HL-60/S4 (cell line): ENCODE data around the gene ERC2.

Experiments
- in situ Hi-C: fragments of 300-500 bp; cut with MboI; formaldehyde crosslinking; loops from 2 replicates; pipeline ENCODE4 v1.14.3; 2022; ENCODE audit warnings: low sequenced_read_pairs

The ERC2 gene

GRCh38 chr3:55662683-55663082 lies 805.6 kb downstream of the ERC2 start:
- in situ Hi-C loops, result no loop called here

- in situ Hi-C loops, result no loop called here
These were observed 806.7 kb downstream of the ERC2 start for GRCh38 chr3:55661571-55661970.

- in situ Hi-C loops, result no loop called here
These were observed 807.1 kb downstream of the ERC2 start for GRCh38 chr3:55661141-55661540.

GRCh38 chr3:55660642-55661041 lies 807.6 kb downstream of the ERC2 start:
- in situ Hi-C loops, result no loop called here

GRCh38 chr3:55659701-55660100 lies 808.6 kb downstream of the ERC2 start:
- in situ Hi-C loops, result no loop called here

GRCh38 chr3:55658690-55659562 lies 809.3 kb downstream of the ERC2 start:
- in situ Hi-C loops, result no loop called here

- in situ Hi-C loops, result no loop called here
These were observed 810.0 kb downstream of the ERC2 start for GRCh38 chr3:55658270-55658669.

GRCh38 chr3:55655544-55655943 lies 812.7 kb downstream of the ERC2 start:
- in situ Hi-C loops, result no loop called here

GRCh38 chr3:55654123-55654760 lies 814.0 kb downstream of the ERC2 start:
- in situ Hi-C loops, result no loop called here

GRCh38 chr3:55651011-55651410 lies 817.3 kb downstream of the ERC2 start:
- in situ Hi-C loops, result no loop called here

- in situ Hi-C loops, result no loop called here
These were observed 818.3 kb downstream of the ERC2 start for GRCh38 chr3:55650011-55650410.

- in situ Hi-C loops, result no loop called here
These were observed 818.7 kb downstream of the ERC2 start for GRCh38 chr3:55649554-55649953.

GRCh38 chr3:55648591-55649318 lies 819.5 kb downstream of the ERC2 start:
- in situ Hi-C loops, result no loop called here

- in situ Hi-C loops, result no loop called here
These were observed 820.6 kb downstream of the ERC2 start for GRCh38 chr3:55647670-55648069.

GRCh38 chr3:55647063-55647462 lies 821.2 kb downstream of the ERC2 start:
- in situ Hi-C loops, result no loop called here

GRCh38 chr3:55646121-55646520 lies 822.1 kb downstream of the ERC2 start:
- in situ Hi-C loops, result no loop called here

- in situ Hi-C loops, result no loop called here
These were observed 822.8 kb downstream of the ERC2 start for GRCh38 chr3:55645422-55645821.

GRCh38 chr3:55643283-55643682 lies 825.0 kb downstream of the ERC2 start:
- in situ Hi-C loops, result no loop called here

- in situ Hi-C loops, result no loop called here
These were observed 826.3 kb downstream of the ERC2 start for GRCh38 chr3:55641964-55642363.

- in situ Hi-C loops, result no loop called here
These were observed 828.1 kb downstream of the ERC2 start for GRCh38 chr3:55639896-55640765.

GRCh38 chr3:55639143-55639542 lies 829.1 kb downstream of the ERC2 start:
- in situ Hi-C loops, result no loop called here
